Measurements from ENCODE around the gene LOXL4. TPM values are rescaled to one million over a fixed set of nuclear protein-coding genes. Genes with fewer than 3 reads are reported as not detected.

The LOXL4 gene
- total RNA-seq, 1 experiment from 2014 or later = 8.1 TPM

GRCh38 chr10:98274562-98274961 is 6.6 kb upstream of the LOXL4 start:
- peaks cover 9% of the 10 kb centered on the region for H3K4me1 ChIP-seq
- H3K36me3 ChIP-seq = no peaks in the 10 kb centered on the region
- H3K27me3 ChIP-seq = no peaks in the 10 kb centered on the region
- H3K9me3 ChIP-seq (replicated peaks) = no peaks in the 10 kb centered on the region
- no peak overlapping the region for H3K27ac ChIP-seq
- no peak for DNase-seq
- no peak overlapping the region for H3K4me3 ChIP-seq

DNA sequence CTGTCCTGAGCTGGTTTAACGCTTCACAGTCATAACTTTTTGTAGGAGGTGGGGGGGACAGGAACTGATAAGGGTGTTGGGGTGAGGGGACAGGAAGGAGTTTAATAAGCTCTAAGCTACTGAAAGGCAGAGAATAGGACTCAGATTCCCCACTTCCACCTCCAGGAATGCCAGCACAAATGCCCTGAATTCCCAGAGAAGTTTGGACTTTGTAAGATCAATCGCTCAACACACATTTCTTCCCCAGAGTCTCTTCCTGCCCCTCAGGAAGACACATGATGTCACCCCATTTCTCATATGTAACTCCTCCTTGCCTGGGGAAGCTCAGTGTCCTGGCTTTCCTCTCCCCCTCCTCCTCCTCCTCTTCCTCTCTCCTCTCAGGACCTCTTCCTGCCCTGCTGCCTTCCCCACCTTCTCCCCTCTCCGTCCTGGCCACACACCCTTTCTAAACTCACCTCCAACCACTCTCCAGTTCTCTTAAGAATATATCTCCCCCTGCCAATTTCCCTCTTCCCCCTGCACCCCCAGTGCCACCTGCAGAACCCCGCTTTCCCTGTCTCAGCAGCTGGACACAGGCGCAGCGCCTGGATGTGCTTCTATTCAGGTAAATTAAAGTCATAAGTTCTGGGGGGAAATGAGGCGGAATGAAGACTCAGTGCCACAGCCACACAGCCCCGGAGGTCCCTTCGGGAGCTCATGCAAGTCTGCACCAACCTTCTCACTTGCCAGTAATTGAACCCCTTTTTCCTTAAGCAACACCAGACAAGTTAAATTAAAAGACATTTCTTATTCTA is 5.3 kb upstream of the LOXL4 start:
- DNase-seq = no peak
- no peaks in the 10 kb centered on the region for H3K27me3 ChIP-seq
- H3K27ac ChIP-seq = no peak overlapping the region
- peaks cover 16% of the 10 kb centered on the region for H3K4me1 ChIP-seq
- H3K9me3 ChIP-seq (replicated peaks) = no peaks in the 10 kb centered on the region
- no peak overlapping the region for H3K4me3 ChIP-seq
- no peaks in the 10 kb centered on the region for H3K36me3 ChIP-seq

GRCh38 chr10:98272656-98273055 is 4.7 kb upstream of the LOXL4 start:
- H3K36me3 ChIP-seq = no peaks in the 10 kb centered on the region
- no peak overlapping the region for H3K4me3 ChIP-seq
- peaks cover 16% of the 10 kb centered on the region for H3K4me1 ChIP-seq
- no peaks in the 10 kb centered on the region for H3K27me3 ChIP-seq
- H3K9me3 ChIP-seq (replicated peaks) = no peaks in the 10 kb centered on the region
- DNase-seq = no peak
- no peak overlapping the region for H3K27ac ChIP-seq

DNA sequence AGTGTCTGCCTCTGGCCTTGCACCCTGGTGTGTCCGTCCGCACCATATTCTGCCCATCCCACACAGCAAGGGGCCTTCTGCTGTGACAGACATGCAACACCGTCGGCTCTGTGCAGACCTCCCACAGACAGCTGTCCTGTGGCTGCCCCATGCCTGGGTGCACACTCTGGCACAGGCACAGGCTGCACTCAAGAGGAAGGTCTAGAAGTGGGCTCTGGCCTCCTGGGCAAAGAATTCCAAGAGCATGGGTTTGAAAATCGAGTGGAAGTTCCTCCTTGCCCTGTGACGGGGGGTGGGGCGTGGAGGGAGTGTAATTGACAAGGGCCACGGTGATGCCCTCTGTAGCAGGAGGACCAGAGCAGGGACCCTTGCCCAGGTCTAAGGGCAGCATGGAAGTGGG is 4.3 kb upstream of the LOXL4 start:
- H3K36me3 ChIP-seq = no peaks in the 10 kb centered on the region
- H3K27ac ChIP-seq = no peak overlapping the region
- no peak overlapping the region for H3K4me3 ChIP-seq
- H3K9me3 ChIP-seq (replicated peaks) = no peaks in the 10 kb centered on the region
- H3K4me1 ChIP-seq = peaks cover 16% of the 10 kb centered on the region
- DNase-seq = no peak
- H3K27me3 ChIP-seq = no peaks in the 10 kb centered on the region

- no peak for DNase-seq
- Histone ChIP-seq H3K9me3 (replicated peaks) (no peaks in the 10 kb centered on the region), H3K4me3 (no peak overlapping the region), H3K36me3 (no peaks in the 10 kb centered on the region), H3K4me1 (peaks cover 27% of the 10 kb centered on the region), H3K27ac (no peak overlapping the region), H3K27me3 (no peaks in the 10 kb centered on the region)
Measured at GRCh38 chr10:98270786-98271185, 2.8 kb upstream of the LOXL4 start.

DNA sequence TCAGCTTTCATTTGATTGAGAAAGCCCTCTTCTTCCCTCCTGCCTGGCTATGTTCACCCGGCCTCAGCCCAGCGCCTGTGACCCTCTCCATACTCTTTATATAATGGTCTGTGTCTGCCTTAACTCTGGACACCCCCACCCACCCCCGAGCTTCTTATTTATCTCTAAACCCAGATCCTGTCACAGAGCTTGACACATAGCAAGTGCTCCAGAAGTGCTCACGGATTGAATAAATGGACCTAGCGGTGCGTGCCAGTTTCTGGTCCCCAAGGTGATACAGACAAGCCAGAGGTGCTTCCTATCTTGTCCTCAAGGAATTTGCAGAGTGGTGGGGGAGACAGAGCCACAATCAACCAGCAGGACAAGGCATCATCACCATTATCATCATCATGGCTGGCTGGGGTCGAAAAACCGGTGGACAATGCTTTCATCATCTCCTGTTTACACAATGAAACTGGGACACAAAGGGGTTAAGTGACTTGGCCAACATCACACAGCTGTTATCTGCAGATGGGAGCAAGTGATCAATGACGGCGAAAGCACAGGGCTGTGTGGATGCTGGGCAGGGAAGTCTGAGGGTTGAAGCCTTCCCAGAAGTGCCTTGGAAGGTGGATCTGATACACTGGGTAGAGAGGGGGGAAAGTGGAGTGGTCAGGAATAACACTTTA is 2.2 kb upstream of the LOXL4 start:
- no peak for DNase-seq
- H3K27ac ChIP-seq = peak overlapping the region; percentile 65

GRCh38 chr10:98269435-98269912 is 1.5 kb upstream of the LOXL4 start:
- Histone ChIP-seq H3K27ac (peak overlapping the region; percentile 65), H3K4me3 (peak overlapping the region; percentile 6; the same call in 1 of the 2 replicates), H3K36me3 (no peaks in the 10 kb centered on the region), H3K4me1 (peaks cover 32% of the 10 kb centered on the region), H3K9me3 (replicated peaks) (no peaks in the 10 kb centered on the region), H3K27me3 (no peaks in the 10 kb centered on the region)
- DNase-seq = peak; percentile 81 to 88

More for the DNA sequence above, 2.2 kb upstream of the LOXL4 start:
- H3K36me3 ChIP-seq = no peaks in the 10 kb centered on the region
- H3K9me3 ChIP-seq (replicated peaks) = no peaks in the 10 kb centered on the region
- H3K4me1 ChIP-seq = peaks cover 32% of the 10 kb centered on the region
- H3K4me3 ChIP-seq = no peak overlapping the region
- H3K27me3 ChIP-seq = no peaks in the 10 kb centered on the region

DNA sequence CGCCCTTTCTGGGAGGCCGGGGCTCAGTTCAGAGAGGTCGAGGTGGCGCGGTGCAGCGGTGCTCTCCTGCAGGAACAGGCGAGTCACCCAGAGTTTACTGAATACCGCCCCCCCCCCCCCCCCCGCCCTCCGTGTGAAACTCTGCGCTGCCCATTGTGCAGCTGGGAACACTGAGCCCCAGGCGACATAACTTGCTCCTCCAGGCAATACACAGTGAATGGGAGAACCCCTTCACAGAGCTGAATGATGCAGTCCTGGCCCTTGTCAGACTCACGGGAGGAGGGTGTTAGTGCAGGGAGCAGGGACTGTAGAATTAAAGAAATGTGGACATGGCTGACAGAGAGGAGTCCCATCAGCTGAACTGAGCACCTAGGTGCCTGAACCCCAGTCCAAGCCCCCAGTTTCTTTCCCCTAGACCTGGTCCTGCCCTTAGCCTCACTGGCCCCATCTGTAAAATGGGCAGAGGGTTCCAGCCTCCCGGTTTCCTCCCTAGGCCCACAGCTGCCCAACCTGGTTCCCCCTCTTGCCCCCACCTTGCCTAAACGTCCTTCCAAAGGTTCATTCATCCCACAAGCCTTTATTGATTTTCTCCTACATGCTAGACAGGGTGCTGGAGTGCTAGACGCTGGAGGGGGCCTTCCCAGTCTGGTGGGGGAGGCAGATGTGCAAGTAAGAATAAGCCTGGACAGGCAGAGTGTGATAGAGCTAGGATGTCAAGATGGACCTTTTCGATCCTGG is 869 bp upstream of the LOXL4 start:
- DNase-seq = peak in 1 of 2 experiments; percentile 19
- H3K4me3 ChIP-seq = peak overlapping the region; percentile 54
- no peaks in the 10 kb centered on the region for H3K9me3 ChIP-seq (replicated peaks)
- no peaks in the 10 kb centered on the region for H3K27me3 ChIP-seq
- H3K4me1 ChIP-seq = peaks cover 34% of the 10 kb centered on the region
- H3K27ac ChIP-seq = peak overlapping the region; percentile 65
- no peaks in the 10 kb centered on the region for H3K36me3 ChIP-seq

GRCh38 chr10:98267069-98267893 is 713 bp downstream of the LOXL4 start:
- Histone ChIP-seq H3K9me3 (replicated peaks) (no peaks in the 10 kb centered on the region), H3K4me1 (peaks cover 34% of the 10 kb centered on the region), H3K27me3 (no peaks in the 10 kb centered on the region), H3K36me3 (no peaks in the 10 kb centered on the region), H3K4me3 (peak overlapping the region; percentile 58), H3K27ac (peak overlapping the region; percentile 59)
- DNase-seq = no peak

DNA sequence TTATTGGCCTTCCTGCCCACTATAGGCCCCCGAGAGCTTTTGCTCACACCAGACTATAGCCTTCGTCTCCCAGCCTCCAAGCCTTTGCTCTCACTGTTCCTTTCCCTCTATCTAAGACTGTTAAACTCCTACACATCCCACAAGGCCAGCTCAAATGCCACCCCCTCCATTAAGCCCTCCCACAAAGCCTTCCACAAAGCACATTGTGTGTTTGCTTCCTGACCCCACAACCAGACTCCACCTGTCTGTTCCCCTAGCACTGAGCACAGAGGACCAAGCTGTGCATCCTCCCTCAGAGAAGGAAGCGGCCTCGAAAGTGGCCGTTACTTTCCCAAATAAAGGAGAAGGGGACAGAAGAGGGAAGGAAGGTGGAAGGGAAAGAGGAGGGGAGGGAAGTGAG is 1.3 kb downstream of the LOXL4 start:
- H3K9me3 ChIP-seq (replicated peaks) = no peaks in the 10 kb centered on the region
- H3K27me3 ChIP-seq = no peaks in the 10 kb centered on the region
- H3K36me3 ChIP-seq = no peaks in the 10 kb centered on the region
- H3K4me3 ChIP-seq = peak overlapping the region; percentile 27; the same call in 1 of the 2 replicates
- peak overlapping the region; percentile 66 for H3K27ac ChIP-seq
- H3K4me1 ChIP-seq = peaks cover 34% of the 10 kb centered on the region
- DNase-seq = peak; percentile 26 to 51

- no peaks in the 10 kb centered on the region for H3K36me3 ChIP-seq
- H3K27ac ChIP-seq = peak overlapping the region; percentile 66
- DNase-seq = peak; percentile 68 to 78
- peaks cover 34% of the 10 kb centered on the region for H3K4me1 ChIP-seq
- H3K9me3 ChIP-seq (replicated peaks) = no peaks in the 10 kb centered on the region
- H3K4me3 ChIP-seq = peak overlapping the region; percentile 27
- H3K27me3 ChIP-seq = no peaks in the 10 kb centered on the region
Measured at GRCh38 chr10:98265403-98266378, 2.3 kb downstream of the LOXL4 start.

DNA sequence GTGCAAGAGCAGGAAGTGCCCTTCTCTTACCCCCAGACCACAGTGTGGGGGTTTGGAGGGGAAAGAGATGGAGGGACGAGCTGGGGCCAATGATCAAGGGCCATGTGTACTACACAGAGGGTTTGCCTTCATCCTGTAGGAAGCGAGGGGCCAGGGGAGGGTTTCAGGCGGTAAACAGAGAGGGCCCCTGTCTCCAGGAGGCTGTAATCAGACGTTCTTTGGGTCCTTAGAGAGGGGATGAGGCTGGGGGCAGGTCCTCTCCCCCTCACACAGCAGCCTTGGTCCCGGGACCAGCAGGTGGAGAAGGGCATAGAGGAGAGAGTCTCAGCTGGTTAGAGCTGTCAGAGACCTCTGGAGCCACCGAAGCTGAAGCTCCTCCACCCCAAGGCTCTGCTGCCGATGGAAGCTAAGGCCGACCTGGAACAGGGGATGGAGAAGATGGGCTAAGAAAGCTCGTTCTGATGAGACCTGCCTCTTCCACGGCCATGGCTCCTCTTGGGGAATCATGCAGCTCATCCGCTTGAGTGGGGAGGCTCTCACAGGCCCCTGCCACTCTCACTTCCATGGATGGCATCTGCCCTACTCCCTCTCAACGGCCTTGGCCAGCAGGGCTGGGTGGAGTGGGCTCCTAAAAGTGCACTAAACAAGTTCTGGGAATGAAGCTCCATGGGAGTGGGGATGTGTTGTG is 3.5 kb downstream of the LOXL4 start:
- DNase-seq = no peak
- Histone ChIP-seq H3K27me3 (no peaks in the 10 kb centered on the region), H3K4me1 (peaks cover 24% of the 10 kb centered on the region), H3K36me3 (no peaks in the 10 kb centered on the region), H3K27ac (no peak overlapping the region), H3K4me3 (no peak overlapping the region), H3K9me3 (replicated peaks) (no peaks in the 10 kb centered on the region)

DNA sequence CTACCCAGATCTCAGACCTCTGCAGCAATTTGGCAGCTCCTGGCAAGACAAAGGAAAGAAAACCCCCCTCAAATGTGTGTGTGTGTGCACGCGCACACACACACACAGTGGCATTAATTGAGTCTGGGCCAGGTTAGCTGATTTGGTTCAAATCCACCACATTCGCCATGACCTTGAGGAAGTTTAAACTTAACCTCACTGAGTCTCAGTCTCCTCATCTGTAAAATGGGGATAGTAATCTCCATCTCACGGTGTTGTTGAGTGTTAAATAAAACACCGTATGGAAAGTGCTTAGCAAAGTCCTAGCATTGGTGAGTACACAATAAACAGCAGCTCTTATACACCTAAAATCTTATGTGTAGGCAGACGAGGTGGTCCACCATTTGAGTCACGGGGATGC is 4.9 kb downstream of the LOXL4 start:
- Histone ChIP-seq H3K36me3 (no peaks in the 10 kb centered on the region), H3K27me3 (no peaks in the 10 kb centered on the region), H3K27ac (no peak overlapping the region), H3K4me1 (peaks cover 18% of the 10 kb centered on the region), H3K4me3 (no peak overlapping the region), H3K9me3 (replicated peaks) (no peaks in the 10 kb centered on the region)
- DNase-seq = no peak
